Measurements from ENCODE around the gene MEGF6.

The MEGF6 gene

DNA sequence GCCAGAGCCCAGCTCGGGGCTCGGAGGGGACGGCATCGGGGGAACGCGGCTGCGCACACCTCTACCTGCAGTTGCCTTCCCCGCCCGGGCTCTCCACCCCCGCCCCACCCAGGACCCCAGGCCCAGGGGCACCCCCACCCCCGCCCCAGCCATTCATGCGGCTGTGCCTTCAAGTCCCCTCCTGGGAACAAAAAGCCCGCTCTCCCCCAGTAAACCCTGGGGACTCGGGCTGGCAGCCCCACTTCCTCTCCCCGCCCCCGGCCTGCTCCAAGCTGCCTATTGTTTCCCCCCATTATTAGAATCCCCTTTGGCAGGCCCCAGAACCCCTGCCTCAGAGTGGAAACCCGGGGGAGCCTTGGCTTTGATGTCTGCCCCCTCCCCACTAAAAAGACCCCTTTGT lies 18.0 kb downstream of the MEGF6 start:
- Mint-ChIP-seq H3K9me3 (no peaks in the 10 kb centered on the region), H3K36me3 (ENCODE audit: low read depth) (no peaks in the 10 kb centered on the region), H3K27ac (no peak overlapping the region), H3K4me1 (peaks cover 46% of the 10 kb centered on the region), H3K4me3 (no peak overlapping the region), H3K27me3 (ENCODE audit: low read depth, poor library complexity) (no peaks in the 10 kb centered on the region)
- DNase-seq, result no peak
- TF ChIP-seq, protein P1, sequence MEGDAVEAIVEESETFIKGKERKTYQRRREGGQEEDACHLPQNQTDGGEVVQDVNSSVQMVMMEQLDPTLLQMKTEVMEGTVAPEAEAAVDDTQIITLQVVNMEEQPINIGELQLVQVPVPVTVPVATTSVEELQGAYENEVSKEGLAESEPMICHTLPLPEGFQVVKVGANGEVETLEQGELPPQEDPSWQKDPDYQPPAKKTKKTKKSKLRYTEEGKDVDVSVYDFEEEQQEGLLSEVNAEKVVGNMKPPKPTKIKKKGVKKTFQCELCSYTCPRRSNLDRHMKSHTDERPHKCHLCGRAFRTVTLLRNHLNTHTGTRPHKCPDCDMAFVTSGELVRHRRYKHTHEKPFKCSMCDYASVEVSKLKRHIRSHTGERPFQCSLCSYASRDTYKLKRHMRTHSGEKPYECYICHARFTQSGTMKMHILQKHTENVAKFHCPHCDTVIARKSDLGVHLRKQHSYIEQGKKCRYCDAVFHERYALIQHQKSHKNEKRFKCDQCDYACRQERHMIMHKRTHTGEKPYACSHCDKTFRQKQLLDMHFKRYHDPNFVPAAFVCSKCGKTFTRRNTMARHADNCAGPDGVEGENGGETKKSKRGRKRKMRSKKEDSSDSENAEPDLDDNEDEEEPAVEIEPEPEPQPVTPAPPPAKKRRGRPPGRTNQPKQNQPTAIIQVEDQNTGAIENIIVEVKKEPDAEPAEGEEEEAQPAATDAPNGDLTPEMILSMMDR (IDR thresholded peaks at IDR 0.05), result no peak

DNA sequence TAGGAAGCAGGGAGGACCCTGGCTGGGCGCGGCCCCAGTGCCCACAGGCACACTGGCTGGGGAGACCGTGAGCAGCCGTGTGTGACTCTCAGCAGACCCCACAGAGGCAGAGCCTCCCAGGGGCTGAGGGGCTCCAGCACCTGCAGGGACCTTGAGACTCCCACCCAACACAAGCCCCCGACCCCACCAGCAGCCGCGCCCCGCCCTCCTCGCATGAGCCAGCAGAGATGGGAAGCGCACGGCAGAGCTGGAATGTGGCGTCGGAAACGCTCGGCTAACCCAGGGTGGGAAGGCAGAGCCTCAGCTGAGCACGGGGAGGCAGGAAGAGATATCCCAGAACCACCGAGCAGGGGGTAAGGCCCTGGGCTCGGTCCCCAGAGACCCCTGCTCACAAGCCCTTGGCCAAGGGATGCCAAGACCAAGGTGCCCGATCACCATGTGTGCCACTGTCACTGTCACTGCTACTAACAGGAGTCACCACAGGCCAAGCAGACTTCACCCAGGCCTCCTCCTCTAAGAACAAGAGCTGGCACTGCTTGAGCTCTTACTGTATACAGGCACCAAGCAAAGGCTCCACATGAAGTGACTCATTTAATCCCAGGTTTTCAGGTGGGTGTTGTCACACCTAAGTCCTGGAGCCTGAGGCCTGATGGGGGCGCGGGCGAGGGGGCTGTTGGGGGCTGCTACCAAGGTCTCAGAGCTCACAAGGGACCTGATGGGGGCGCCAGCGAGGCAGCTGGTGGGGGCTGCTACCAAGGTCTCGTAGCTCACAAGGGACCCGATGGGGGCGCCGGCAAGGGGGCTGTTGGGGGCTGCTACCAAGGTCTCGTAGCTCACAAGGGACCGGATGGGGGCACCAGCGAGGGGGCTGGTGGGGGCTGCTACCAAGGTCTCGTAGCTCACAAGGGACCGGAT lies 20.1 kb downstream of the MEGF6 start:
- TF ChIP-seq, protein P1 (IDR thresholded peaks at IDR 0.05), result no peak
- Mint-ChIP-seq H3K27me3 (ENCODE audit: low read depth, poor library complexity) (no peaks in the 10 kb centered on the region), H3K9me3 (no peaks in the 10 kb centered on the region), H3K36me3 (ENCODE audit: low read depth) (no peaks in the 10 kb centered on the region), H3K27ac (no peak overlapping the region), H3K4me3 (no peak overlapping the region), H3K4me1 (peaks cover 30% of the 10 kb centered on the region)
- DNase-seq, result no peak

DNA sequence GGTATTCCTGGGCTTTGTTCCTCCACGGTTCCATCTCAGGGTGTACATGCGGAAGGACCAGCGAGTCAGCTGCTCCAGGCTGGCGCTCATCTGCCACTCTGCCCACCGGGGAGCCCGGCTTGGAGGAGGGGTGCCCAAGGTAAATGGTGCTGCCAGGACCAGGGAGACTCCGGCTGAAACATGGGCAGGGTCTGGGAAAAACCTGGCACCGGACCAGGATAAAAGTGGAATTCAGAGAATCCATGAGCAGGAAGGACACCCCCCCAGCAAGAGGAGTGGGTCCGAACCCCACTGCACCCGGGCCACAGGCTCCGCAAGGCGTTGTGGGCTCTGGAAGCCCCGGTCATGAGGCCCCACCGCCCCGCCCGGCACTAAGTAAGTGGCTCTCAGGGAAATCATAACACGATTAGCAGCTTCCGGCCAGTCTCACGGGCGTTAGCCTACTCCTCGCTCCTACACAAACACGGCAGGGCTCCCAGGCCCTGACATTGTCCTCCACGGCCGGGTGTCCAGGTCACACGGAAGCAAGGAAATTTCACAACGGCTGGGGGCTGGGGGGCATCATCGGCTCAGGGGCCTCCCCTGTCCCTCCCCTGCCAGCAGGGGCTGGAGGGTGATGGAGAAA lies 21.1 kb downstream of the MEGF6 start:
- no peak for DNase-seq
- Mint-ChIP-seq H3K9me3 (no peaks in the 10 kb centered on the region), H3K4me3 (peak overlapping the region; percentile 40), H3K36me3 (ENCODE audit: low read depth) (no peaks in the 10 kb centered on the region), H3K4me1 (peaks cover 30% of the 10 kb centered on the region), H3K27me3 (ENCODE audit: low read depth, poor library complexity) (no peaks in the 10 kb centered on the region), H3K27ac (no peak overlapping the region)
- TF ChIP-seq, protein P1 (IDR thresholded peaks at IDR 0.05), result no peak

DNA sequence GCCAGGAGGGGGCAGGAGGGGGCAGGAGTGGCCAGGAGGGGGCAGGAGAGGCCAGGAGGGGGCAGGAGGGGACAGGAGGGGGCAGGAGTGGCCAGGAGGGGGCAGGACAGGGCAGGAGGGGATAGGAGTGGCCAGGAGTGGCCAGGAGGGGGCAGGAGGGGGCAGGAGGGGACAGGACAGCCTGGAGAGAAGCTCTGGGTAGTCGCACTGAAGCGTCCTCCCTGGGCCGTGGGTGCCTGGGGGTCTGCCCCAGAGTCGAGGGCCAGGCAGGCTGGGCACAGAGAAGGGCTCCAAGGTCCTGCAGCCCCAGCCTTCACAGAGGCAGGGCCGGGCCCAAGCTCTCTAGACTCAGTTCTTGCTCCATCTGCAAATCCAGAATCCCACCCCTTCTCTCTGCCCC lies 22.9 kb downstream of the MEGF6 start:
- no peak for DNase-seq
- no peak overlapping the region for H3K27ac Mint-ChIP-seq
- TF ChIP-seq, protein P1 (IDR thresholded peaks at IDR 0.05), result no peak
- no peaks in the 10 kb centered on the region for H3K27me3 Mint-ChIP-seq (ENCODE audit: low read depth, poor library complexity)
- H3K4me3 Mint-ChIP-seq, result no peak overlapping the region
- H3K4me1 Mint-ChIP-seq, result peaks cover 24% of the 10 kb centered on the region
- no peaks in the 10 kb centered on the region for H3K36me3 Mint-ChIP-seq (ENCODE audit: low read depth)
- peaks cover 4% of the 10 kb centered on the region for H3K9me3 Mint-ChIP-seq

DNA sequence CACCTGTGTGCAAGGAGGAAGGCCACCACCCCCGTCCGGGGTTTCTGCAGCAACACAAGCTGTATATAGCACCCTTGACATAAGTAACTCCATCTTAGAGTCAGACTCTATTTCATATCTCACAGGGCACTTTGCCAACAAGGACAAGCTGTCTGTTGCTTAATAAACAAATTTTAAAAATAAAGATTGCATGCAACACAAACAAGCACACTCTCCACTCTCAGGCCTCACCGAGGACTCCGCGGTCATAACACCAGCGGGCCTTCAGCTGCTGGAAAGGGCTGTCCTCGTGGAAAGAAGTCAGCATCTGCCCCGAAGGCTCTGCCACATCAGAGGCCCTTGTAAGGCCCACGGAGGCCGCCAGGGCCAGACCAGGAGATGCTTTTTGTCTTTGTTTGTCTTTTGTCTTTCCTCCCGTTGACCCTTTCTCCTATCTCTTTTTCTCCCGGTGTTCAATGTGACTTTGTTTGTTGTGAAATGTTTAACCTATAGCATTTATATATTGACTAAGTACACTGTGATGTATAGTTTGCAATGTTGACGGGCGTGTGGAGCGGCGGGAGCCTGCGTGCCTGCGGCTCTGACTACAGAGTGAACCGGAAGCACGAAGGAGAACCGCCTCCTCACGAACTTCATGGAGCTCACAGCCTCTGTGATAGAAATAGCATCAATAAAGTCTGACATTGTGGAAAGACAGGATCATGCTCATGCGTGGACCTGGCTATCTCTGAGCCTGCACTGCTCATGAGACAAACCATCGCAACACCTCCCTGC lies 24.1 kb downstream of the MEGF6 start:
- peaks cover 4% of the 10 kb centered on the region for H3K9me3 Mint-ChIP-seq
- H3K4me3 Mint-ChIP-seq, result no peak overlapping the region
- no peak for DNase-seq
- H3K27ac Mint-ChIP-seq, result peak overlapping the region; percentile 2
- TF ChIP-seq, protein P1 (IDR thresholded peaks at IDR 0.05), result no peak
- H3K36me3 Mint-ChIP-seq (ENCODE audit: low read depth), result no peaks in the 10 kb centered on the region
- H3K27me3 Mint-ChIP-seq (ENCODE audit: low read depth, poor library complexity), result no peaks in the 10 kb centered on the region
- H3K4me1 Mint-ChIP-seq, result peaks cover 30% of the 10 kb centered on the region

Measured in nephron progenitor cell (in vitro differentiated cells).